ENCODE measurements around the gene PTH1R.

DNA sequence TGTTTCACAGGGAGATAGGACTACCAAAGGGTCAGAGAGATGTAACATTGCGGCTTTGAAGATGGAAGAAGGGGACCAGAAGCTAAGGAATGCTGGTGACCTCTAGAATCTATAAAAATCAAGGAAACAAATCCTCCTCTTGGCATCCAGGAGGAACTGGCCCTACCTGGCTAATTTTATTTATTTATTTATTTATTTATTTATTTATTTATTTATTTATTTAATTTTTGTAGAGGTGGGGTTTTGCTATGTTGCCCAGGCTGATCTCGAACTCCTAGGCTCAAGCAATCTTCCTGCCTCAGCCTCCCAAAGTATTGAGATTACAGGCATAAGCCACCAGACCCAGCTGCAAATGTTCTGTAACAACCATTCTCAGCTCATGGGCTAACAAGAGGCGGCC lies 34.0 kb upstream of the PTH1R start:
- TF ChIP-seq, protein P1, sequence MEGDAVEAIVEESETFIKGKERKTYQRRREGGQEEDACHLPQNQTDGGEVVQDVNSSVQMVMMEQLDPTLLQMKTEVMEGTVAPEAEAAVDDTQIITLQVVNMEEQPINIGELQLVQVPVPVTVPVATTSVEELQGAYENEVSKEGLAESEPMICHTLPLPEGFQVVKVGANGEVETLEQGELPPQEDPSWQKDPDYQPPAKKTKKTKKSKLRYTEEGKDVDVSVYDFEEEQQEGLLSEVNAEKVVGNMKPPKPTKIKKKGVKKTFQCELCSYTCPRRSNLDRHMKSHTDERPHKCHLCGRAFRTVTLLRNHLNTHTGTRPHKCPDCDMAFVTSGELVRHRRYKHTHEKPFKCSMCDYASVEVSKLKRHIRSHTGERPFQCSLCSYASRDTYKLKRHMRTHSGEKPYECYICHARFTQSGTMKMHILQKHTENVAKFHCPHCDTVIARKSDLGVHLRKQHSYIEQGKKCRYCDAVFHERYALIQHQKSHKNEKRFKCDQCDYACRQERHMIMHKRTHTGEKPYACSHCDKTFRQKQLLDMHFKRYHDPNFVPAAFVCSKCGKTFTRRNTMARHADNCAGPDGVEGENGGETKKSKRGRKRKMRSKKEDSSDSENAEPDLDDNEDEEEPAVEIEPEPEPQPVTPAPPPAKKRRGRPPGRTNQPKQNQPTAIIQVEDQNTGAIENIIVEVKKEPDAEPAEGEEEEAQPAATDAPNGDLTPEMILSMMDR (conservative IDR thresholded peaks at IDR 0.05 in 1 of 2, IDR thresholded peaks at IDR 0.05 in 1 of 2; ENCODE audit: extremely low read depth in 1 of 2, insufficient read depth in 1 of 2, low read depth in 1 of 2, low read length in 2 of 2) = no peak
- no peak for TF ChIP-seq EZH2 (IDR thresholded peaks at IDR 0.05; ENCODE audit: borderline replicate concordance, low read length)

All from mammary epithelial cell (primary cell).